GM18508 (cell line): ENCODE results near the gene UCK2.
"Not testable (repeated sequence)": the region's sequence is repeated elsewhere in the genome, so short reads cannot be mapped to it uniquely, and the experiment has no call there.

Source experiments
- ATAC-seq: cut with Tn5 transposase; IDR thresholded peaks from one replicate; pipeline ENCODE4 v1.9.1; 2021; ENCODE audit warnings: moderate number of reproducible peaks; ENCODE audit not compliant: insufficient read depth, unreplicated experiment

UCK2 gene

DNA sequence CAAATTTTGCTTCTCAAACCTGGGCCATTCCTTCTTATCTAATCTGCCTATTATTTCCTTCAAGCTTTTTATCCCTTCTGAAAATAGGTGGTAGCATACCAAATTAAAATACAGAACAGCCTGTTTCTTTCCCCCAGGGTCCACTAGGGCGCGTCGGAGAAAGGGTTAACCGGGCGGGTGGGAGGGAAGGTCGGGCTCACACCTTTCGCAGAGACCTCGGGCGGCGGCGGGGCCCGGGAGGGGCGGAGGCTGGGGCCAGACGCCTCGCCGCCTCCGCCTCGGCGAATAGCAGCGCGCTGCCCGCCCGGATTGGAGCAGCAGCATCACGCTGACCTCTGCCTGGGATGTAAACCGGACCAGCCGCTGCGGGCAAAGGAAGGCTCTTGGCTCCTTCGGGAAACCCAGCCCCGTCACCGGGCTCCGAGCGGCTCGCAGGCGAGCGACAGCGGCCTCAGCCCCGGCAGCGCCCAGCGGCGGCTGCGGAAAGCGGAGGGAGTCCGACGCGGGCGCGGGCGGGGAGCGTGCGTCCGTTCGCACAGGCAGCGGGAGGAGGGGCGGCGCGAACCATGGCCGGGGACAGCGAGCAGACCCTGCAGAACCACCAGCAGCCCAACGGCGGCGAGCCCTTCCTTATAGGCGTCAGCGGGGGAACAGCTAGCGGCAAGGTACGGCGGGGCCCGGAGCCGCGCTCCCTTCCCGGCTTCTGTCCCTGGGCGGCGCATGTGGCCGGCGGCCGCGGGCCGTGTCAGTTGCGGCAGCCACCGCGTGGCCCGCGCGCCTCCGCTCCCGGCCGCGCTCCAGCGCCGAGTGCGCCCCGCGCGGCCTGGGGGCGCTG is at the start of gene UCK2:
Gene UCK2, plus strand, starts transcription at position 347 of the 835 bp plus-strand sequence. Its CDS starts 220 bp downstream, at position 567.
- peak; percentile 36 for ATAC-seq

DNA sequence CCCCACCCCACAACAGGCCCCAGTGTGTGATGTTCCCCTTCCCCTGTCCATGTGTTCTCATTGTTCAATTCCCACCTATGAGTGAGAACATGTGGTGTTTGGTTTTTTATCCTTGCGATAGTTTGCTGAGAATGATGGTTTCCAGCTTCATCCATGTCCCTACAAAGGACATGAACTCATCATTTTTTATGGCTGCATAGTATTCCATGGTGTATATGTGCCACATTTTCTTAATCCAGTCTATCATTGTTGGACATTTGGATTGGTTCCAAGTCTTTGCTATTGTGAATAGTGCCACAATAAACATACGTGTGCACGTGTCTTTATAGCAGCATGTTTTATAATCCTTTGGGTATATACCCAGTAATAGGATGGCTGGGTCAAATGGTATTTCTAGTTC is 49.2 kb upstream of the UCK2 start:
- ATAC-seq = not testable (repeated sequence)

DNA sequence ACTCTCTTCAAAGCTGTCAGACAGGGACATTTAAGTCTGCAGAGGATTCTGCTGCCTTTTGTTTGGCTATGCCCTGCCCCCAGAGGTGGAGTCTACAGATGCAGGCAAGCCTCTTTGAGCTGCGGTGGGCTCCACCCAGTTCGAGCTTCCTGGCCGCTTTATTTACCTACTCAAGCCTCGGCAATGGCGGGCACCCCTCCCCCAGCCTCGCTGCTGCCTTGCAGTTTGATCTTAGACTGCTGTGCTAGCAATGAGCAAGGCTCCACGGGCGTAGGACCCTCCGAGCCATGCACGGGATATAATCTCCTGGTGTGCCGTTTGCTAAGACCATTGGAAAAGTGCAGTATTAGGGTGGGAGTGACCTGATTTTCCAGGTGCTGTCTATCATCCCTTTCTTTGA is 43.9 kb upstream of the UCK2 start:
- ATAC-seq = not testable (repeated sequence)

DNA sequence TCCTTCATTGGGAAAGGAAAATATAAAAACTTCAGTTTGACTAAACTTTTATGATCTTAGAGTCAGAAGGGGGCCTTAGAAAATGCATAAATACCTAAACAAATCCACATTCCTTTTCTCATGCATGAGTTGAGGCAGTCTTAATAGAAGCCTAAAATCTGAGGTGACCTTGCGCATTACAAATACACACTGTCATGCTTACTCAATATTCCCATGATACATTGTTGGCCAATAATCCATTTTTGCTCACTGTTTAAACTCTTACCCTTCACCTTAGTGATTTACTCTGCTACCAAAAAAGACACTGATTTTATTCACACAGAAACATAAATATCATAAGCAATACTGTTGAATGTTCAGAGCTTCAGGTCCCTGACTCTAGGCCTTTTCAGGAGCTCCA is 39.7 kb upstream of the UCK2 start:
- ATAC-seq = no peak

DNA sequence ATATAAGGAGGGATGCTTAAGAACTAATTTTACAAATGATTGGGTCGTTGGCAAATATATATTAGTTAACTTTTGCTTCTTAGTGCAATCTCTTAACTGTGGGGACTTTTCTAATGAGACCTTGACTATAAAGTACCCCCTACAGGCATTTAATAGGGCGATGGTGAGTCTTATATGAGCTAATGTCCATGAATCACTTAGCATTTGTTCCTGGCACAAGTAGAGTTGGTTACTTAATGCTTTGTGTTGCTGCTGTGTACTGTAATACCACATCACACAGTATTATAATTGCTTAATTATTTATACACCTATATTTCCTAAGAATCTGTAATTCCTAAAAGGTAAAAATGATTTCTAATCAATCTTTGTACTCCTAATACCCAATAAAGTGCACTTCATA is 33.5 kb upstream of the UCK2 start:
- no peak for ATAC-seq

DNA sequence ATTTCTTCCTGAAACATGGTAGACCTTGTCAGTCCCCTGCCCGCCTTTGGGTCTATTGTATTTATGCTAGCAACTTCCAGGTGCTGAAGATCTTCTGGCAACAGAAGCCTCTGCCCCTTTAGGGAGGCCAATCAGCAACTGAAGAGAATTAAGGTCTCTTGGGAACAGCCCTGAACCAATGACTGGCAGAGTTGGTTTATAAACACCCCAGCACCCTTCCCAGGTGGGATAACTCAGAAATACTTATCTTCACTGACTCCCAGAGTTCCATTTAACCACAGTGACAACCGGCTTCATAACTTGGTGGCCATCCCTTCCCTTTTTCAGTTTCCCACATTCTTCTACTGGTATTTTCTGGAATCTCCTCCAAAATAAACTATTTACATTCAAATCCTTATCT is 31.5 kb upstream of the UCK2 start:
- ATAC-seq = no peak

DNA sequence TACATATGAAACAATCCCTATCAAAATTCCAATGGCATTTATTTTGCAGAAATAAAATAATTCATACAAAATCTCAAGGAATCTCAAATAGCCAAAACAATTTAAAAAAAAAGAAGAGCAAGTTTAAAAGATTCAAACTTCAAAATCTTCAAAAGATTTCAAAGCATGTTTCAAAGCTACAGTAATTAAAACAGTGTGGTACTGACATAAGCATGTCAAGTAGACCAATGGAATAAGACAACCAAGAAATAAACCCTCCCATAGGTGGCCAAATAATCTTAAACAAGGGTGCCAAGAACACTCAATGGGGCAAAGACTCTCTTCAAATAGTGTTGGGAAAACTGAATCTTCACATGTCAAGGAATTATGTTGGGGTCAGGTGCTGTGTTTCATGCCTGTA is 28.0 kb upstream of the UCK2 start:
- no peak for ATAC-seq

DNA sequence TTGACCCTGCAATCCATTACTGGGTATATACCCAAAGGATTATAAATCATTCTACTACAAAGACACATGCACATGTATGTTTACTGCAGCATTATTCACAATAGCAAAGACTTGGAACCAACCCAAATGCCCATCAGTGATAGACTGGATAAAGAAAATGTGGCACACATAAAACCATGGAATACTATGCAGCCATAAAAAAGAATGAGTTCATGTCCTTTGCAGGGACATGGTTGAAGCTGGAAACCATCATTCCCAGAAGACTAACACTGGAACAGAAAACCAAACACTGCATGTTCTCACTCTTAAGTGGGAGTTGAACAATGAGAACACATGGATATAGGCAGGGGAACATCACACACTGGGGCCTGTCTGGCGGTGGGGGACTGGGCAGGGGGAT is 22.9 kb upstream of the UCK2 start:
- ATAC-seq = not testable (repeated sequence)

DNA sequence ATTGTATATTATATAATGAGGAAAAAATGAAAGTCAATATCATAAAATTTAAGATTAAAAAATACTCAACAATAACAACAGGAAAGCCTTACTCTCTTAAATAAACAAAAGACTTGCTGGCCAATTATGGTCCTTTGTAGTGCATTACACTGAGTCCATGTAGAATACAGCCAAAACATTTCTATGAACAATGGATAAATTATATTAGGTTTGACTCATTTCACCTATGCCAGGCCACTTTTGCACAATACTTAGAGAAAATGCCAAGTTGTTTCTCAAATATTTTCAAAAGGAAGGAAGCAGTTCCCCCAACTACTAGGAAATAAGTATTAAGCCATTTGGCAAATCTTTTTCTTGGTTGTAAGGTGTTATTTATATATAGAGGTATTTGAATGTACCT is 19.8 kb upstream of the UCK2 start:
- ATAC-seq = no peak

DNA sequence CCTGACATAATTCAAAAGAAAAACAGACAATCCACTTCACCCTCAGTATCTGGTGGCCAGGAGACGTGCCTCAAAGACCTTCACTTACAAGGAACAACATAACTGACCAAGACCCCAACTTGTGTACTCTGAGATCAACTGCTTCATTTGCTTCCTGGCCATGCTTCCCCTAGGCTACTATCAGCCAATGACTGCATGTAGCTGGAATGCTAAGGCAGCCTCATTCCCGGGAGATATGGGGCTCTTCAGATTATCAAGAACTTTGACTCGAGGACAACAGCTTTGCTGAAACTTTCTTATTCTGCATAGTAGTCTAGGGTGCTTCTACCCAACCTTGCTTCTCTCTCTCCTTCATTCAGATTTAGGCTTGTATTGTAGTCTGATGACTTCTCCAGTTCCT is 11.7 kb upstream of the UCK2 start:
- ATAC-seq = no peak

DNA sequence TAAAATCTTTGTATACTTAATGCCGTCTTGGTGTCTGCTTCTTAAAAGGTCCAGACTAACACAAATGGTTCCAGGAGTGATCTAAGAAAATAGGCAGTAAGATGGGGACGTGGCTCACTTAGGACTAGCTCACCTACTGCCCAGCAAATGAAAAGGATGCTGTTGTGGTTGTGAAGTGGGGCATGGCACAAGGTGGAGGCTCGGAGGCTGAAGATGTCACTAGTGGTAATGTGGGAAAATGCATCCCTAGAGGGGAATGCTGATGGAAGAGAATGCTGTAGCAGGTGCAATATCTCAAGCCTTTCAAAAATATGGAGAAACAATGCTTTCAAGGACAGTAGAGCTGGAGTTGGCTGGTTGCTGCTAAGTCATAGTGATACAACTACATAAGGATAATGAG is 11.3 kb upstream of the UCK2 start:
- no peak for ATAC-seq

DNA sequence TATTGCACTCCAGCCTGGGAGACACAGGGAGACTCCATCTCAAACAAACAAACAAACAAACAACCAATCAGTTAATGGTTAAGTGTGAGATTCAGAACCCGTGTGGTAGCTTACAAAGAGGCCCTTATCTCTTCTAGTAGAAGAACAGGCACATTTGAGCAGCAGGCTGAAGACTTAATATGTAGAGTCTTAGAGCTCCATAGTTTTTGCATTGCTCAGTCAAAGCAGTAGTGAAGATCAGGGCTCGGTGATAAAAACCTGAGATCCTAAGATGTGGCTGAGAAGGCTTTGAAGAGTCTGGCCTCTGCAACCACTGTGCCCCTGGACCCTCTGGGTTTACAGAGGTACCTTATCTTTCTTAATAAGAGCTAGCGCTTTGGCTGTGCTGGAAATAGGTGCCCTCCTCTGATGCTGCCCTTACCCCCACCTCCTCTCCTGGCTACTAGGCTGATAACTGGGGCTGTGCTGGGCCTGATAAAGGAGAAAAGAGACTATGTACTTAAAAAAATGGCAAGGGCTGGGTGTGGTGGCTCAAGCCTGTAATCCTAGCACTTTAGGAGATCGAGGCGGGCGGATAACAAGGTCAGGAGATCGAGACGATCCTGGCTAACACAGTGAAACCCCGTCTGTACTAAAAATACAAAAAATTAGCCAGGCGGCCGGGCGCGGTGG is 10.5 kb upstream of the UCK2 start:
- no peak for ATAC-seq

DNA sequence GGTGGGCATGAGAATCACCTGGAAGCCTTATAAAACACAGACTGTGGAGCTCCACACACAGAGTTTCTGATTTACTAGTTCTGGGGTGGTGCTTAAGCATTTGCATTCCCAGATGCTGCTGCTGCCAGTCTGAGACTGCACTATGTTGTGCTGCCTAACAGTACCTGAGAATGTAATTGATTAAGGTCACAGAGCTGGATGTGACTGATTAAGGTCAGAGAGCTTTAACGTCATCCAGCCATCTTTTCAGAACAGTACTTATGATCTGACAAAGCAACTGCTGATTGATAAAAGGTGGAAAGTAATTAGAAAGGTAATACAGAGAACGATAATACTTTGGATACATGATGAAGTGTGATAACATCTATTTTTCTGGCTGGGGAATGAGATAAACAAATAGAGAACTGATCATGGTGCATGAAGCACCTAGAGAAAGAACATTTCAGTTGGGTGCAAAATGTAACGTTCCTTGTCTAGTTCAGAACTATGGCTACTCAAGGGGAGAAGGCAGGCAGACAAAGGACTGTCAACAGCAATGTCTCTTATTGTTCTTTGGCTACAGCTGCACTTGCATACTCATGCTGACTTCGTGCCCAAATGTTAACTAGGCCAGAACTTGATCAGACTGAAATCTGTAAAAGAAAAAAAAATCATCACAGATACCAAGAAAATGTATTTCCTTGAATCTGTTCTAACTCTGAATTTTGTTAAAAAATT is 3.7 kb upstream of the UCK2 start:
- ATAC-seq = no peak

DNA sequence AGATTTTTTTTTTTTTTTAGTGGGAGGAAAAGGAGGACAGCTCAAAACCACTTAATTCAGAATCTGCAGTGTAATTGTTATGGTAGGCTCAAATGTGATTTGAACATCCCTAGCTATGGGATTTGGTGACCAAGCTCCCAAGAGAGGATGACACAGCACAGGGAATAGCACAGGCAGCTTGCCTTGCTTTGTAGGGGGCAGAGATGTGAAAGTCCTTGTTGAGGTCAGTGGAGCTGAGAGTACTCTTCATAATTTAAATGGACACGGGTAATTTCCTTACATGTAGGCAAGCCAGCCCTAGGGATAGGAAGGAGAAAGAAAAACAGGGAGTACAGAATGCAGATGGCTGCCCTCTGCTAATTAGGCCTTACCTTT is 3.2 kb upstream of the UCK2 start:
- no peak for ATAC-seq

DNA sequence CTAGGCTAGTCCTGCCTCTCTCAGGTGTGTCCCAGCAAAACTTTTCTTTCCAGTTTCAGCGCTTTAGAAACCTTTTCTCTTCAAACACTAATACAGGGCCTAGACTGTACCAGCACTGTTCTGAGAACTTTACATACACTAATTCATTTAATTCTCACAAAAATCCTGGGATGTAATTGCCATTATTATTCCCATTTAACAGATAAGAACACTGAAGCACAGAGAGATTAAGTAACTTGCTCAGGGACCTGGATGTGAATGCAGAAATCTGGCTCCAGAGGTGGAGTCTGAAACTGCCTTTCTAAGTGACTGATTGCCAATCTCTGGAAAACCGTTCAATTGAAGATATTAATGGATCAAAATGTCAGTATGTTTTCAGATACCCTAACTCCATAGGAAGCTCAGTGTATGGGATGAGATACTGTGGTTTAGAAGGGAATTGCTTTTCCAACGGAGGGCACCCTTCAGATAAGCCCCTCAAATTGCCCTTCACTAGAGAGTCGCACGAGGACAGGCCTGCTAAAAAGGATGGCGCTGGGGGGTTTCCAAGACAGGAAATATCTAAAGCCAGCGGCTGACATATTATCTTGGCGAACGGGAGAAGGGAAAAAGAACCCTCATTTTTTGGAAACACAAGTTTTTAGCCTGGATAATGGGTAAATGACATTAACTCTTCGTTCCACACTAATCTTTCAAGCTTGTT is 698 bp upstream of the UCK2 start:
- no peak for ATAC-seq

DNA sequence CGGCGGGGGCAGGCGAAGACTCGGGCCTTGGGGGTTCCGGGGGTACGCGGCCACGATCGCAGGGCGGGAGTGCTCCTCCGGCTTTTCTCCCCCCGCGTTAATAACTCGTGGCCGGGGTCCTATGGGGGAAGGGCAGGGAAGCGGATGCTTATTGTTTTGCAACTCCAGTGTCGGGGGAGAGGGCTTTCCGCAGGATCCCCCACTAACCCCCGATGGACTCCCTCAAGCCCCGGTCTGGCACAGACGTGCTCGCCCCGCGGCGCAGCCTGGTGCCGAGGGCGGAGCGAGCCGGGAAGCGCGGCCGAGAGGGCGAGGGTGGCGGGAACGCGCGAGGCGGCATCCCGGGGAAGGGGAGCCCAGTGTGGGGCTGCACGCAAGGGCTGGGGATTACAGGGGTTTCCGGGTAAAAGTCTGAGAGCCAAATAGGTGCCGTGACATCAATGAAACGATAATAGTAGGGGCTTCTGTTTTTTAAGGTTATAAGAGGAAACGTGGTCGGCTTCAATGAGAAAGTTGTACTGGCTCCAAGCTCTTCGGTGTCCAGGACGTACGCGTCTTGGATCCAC is 772 bp downstream of the UCK2 start:
- ATAC-seq = no peak

DNA sequence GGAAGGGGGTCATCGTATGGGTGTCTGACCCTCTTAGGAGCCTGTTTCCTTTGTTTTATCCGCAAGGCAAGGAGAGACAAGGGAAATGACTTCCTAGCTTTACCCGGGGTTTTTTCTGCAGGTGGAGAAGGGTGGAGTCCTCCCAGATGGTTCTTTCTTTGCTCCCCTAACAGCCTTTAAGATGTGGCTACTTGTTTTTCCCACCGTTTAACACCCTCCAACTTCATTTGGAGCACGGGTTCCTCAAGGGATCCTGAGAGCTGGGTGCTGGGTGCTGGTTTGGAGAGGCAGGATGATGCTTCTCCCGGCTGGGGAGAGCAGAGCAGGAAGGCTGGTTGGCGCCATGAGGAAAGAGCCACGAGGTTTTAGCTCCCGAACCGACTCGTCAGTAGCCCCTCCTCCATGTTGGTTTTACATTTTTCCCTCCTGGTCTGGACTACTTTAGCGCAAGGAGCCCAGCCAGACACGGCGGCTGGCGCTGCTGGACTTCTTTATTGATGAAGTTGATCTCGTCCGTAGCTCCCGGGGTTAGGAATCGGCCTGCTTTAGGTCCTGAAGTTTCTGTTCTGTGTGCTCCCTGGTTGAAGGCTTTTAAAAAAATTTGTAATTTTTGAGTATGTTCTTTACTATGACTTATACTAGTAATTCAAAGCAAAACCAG is 1.4 kb downstream of the UCK2 start:
- no peak for ATAC-seq

DNA sequence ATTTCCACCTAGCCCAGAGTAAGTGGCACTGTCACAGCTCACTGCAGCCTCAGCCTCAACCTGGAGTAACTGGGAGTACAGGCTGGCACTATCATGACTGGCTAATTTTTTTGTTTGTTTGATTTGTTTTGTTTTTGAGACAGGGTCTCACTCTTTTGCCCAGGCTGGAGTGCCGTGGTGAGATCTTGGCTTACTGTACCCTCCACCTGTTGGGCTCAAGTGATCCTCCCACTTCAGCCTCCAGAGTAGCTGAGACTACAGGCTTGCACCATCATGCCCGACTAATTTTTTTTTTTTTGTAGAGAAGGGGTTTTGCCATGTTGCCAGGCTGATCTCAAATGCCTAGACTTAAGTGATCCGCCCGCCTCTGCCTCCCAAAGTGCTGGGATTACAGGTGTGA is 2.5 kb downstream of the UCK2 start:
- no peak for ATAC-seq

DNA sequence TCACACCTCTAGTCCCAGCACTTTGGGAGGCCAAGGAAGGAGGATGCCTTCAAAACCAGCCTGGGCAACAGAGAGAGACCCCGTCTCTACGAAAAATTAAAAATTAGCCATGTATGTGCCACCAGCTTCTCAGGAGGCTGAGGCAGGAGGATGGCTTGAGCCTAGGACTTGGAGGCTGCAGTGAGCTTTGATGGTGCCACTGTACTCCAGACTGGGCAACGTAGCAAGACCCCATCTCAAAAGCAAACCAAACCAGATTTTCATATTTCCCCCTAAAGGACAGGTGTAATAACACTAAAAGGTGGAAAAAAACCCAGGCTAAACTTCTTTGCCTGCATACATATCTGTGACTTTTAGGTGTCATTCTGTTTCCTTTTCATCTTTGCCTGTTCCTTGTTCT is 3.7 kb downstream of the UCK2 start:
- ATAC-seq = no peak

DNA sequence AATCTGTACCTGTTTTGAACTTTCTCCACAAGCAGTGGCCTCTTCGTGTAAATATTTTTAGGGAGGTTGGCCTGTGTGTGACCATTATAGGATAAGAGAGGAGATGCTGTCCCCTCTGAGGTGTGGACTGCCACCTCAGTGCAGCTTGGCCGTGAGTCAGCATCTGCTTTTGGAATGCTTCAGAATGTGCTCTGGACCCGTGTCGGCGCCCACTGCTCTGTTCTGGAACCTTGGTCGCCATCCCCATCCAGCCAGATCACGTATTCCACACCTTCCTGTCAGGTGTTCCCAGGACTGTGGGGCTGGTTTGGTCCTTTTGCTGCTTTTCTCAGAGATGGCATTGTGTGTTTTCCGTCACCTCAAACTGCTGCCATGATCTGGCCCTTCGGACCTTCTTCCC is 5.5 kb downstream of the UCK2 start:
- no peak for ATAC-seq
